ENCODE measurements around the gene PRKRIP1.
"Not testable (repeated sequence)": the region's sequence is repeated elsewhere in the genome, so short reads cannot be mapped to it uniquely, and the experiment has no call there.

PRKRIP1 gene

DNA sequence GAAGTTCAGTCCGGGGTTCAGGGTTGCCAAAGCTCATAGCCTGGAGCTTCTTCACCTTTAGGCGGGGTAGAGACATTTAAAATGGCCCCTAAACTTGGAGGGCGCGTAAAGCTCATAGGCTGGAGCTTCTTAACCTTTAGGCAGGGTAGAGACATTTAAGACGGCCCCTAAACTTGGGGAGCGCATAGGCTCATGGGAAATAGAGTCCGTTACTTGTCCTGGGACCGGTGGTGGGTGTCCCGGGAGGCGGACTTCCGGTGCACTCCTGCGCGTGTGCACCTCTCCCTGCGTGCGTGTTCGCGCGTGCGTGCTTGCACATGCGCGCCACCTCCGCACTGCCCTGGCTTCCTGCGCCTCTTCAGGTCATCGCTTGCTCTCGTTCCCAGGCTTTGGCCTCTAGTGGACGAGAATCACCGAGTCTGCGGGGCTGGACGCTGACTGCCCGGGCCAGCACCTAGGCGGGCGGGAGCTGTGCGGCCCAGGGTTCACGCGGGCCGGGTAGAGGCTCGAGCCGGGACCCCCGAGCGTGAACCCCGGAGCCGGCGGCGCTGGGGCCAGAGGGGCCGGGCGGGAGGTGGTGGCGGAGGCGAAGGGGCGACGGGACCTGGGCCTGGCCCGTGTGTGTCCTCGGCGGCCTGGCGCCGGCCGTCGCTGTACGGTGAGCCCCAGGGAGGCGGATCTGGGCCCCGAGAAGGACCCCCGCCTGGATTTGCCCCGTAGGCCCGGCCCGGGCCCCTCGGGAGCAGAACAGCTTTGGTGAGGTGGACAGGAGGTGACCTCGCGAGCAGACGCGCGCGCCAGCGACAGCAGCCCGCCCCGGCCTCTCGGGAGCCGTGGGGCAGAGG lies 32.4 kb upstream of the PRKRIP1 start (continued):
- peak; percentile 45 for TF ChIP-seq PATZ1 (tag by site-specific recombination; IDR thresholded peaks at IDR 0.05)

DNA sequence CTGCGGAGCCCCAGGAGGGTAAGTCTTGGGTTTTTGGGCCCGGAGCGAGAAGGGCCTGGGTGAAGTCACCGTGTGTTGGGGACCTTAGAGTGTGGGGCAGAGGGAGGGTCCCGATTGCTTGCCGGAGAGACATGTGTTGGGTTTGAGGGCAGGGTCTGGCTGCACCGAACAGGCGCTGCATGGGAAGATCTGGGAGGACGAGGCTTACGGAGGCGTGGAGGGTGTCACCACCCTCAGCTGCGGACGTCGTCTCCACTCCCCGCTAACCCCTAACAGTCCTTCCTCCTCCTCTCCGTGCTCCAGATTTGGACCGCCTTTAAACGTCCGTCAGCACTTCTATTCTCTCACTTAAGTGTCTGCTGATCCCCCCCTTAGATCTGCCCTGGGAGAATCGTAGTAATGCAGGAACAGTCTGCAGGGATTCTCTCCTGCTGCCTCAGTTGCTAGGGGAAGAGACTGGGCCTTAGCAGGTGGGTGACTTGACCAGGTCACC lies 31.7 kb upstream of the PRKRIP1 start:
- CTCF ChIA-PET: not testable (repeated sequence)

GRCh38 chr7:102365390-102365789 lies 30.8 kb upstream of the PRKRIP1 start:
- H3K4me1 ChIP-seq (ENCODE audit: control insufficient read depth, insufficient read depth, low read length); H3K36me3 ChIP-seq (ENCODE audit: control insufficient read depth in 2 of 2, insufficient read depth in 1 of 2, low read length in 2 of 2); CTCF ChIA-PET; H3K4me3 ChIP-seq (ENCODE audit: low read depth, low read length); POLR2A ChIA-PET; H3K9me3 ChIP-seq (ENCODE audit: control insufficient read depth, insufficient read depth, low read depth, low read length); H3K27ac ChIP-seq (ENCODE audit: extremely low read depth, low read depth, low read length): not testable (repeated sequence)
- peak; percentile 25; the same call in 1 of the 2 replicates for TF ChIP-seq GLIS1 (tag by site-specific recombination; IDR thresholded peaks at IDR 0.05)
- 0 out of 2 replicates have a peak, but pooled peaks have one; percentile 31 for TF ChIP-seq SP7 (tag by site-specific recombination; IDR thresholded peaks at IDR 0.05)

More for the DNA sequence above, 31.7 kb upstream of the PRKRIP1 start:
- H3K27ac ChIP-seq (ENCODE audit: extremely low read depth, low read depth, low read length): peak overlapping the region; percentile 8; the same call in 1 of the 2 replicates
- POLR2A ChIA-PET: interaction anchor here (1.2 kb wide), 1 partner anchor 75 kb away, joined by 3 read pairs; no protein-coding TSS in a partner anchor
- 0 out of 2 replicates have a peak, but pooled peaks have one; percentile 26 for TF ChIP-seq KLF17 (tag by site-specific recombination; IDR thresholded peaks at IDR 0.05)
- TF ChIP-seq ZNF335 (tag by site-specific recombination; conservative IDR thresholded peaks at IDR 0.05): peak; percentile 94
- TF ChIP-seq SP2 (tag by site-specific recombination; IDR thresholded peaks at IDR 0.05): peak; percentile 36; the same call in 1 of the 2 replicates
- TF ChIP-seq GLIS2 (tag by site-specific recombination; IDR thresholded peaks at IDR 0.05): peak; percentile 45; the same call in 1 of the 2 replicates
- 0 out of 2 replicates have a peak, but pooled peaks have one; percentile 49 for TF ChIP-seq ZNF600 (tag by site-specific recombination; IDR thresholded peaks at IDR 0.05)
- H3K4me3 ChIP-seq (ENCODE audit: low read depth, low read length): peak overlapping the region; percentile 57
- H3K9me3 ChIP-seq (ENCODE audit: control insufficient read depth, insufficient read depth, low read depth, low read length); H3K36me3 ChIP-seq (ENCODE audit: control insufficient read depth in 2 of 2, insufficient read depth in 1 of 2, low read length in 2 of 2); H3K4me1 ChIP-seq (ENCODE audit: control insufficient read depth, insufficient read depth, low read length): not testable (repeated sequence)

GRCh38 chr7:102370038-102370437 lies 26.1 kb upstream of the PRKRIP1 start:
- H3K4me3 ChIP-seq (ENCODE audit: low read depth, low read length); H3K4me1 ChIP-seq (ENCODE audit: control insufficient read depth, insufficient read depth, low read length); H3K27ac ChIP-seq (ENCODE audit: extremely low read depth, low read depth, low read length); CTCF ChIA-PET; H3K9me3 ChIP-seq (ENCODE audit: control insufficient read depth, insufficient read depth, low read depth, low read length); H3K36me3 ChIP-seq (ENCODE audit: control insufficient read depth in 2 of 2, insufficient read depth in 1 of 2, low read length in 2 of 2); POLR2A ChIA-PET: not testable (repeated sequence)
- peak; percentile 14 for TF ChIP-seq SETDB1 (IDR thresholded peaks at IDR 0.05; ENCODE audit: insufficient read length, low read length)

DNA sequence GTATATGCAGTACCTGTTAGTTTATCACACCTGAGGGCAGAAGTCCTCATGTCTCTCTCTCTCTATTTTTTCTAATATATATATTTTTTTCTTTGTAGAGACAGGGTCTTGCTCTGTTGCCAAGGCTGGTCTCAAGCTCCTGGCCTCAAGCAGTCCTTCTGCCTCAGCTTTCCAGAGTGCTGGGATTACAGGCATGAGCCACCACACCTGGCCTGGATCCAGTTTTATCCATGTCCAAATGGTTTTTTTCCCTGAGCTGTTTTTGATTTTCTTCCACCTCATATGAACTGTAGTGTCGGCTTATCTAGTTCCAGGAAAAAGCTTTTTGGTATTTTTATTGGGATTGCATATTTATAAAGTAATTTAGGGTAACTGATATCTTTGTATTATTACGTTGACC lies 23.4 kb upstream of the PRKRIP1 start:
- H3K4me1 ChIP-seq (ENCODE audit: control insufficient read depth, insufficient read depth, low read length); CTCF ChIA-PET; POLR2A ChIA-PET; H3K9me3 ChIP-seq (ENCODE audit: control insufficient read depth, insufficient read depth, low read depth, low read length); H3K27ac ChIP-seq (ENCODE audit: extremely low read depth, low read depth, low read length); H3K4me3 ChIP-seq (ENCODE audit: low read depth, low read length): not testable (repeated sequence)
- H3K36me3 ChIP-seq (ENCODE audit: control insufficient read depth in 2 of 2, insufficient read depth in 1 of 2, low read length in 2 of 2): peaks cover 7 to 11% of the 10 kb centered on the region in 2 experiments
